Upper lobe of left lung (tissue), 4 donors: ENCODE measurements around the gene PRSS33.

ENCODE experiments used
- CTCF ChIP-seq, 6 experiments: fragments of 450-650 bp in 4 of 6; fragments of 200-600 bp in 2 of 6; sonication (generic) in 2 of 6; IDR thresholded peaks; one replicate each; pipeline ENCODE4 v1.5.1; 2016 to 2019; ENCODE audit warnings: antibody characterized with exemption in 6 of 6
- POLR2A ChIP-seq, 4 donors: fragments of 450-650 bp; IDR thresholded peaks; one replicate each; pipeline ENCODE4 v1.5.1; 2016 to 2017; ENCODE audit warnings: antibody characterized with exemption in 4 of 4, mild to moderate bottlenecking in 2 of 4

GRCh38 chr16:2745116-2745890 is 42.1 kb downstream of the PRSS33 start:
- TF ChIP-seq CTCF (IDR thresholded peaks at IDR 0.05): no peak
- TF ChIP-seq POLR2A (IDR thresholded peaks at IDR 0.05): no peak
